ENCODE results near the gene CXCL12. TPM values are rescaled to one million over a fixed set of nuclear protein-coding genes. Genes with fewer than 3 reads are reported as not detected.

CXCL12 gene
- total RNA-seq, 1 donor from 2014 or later = 0.40 TPM

DNA sequence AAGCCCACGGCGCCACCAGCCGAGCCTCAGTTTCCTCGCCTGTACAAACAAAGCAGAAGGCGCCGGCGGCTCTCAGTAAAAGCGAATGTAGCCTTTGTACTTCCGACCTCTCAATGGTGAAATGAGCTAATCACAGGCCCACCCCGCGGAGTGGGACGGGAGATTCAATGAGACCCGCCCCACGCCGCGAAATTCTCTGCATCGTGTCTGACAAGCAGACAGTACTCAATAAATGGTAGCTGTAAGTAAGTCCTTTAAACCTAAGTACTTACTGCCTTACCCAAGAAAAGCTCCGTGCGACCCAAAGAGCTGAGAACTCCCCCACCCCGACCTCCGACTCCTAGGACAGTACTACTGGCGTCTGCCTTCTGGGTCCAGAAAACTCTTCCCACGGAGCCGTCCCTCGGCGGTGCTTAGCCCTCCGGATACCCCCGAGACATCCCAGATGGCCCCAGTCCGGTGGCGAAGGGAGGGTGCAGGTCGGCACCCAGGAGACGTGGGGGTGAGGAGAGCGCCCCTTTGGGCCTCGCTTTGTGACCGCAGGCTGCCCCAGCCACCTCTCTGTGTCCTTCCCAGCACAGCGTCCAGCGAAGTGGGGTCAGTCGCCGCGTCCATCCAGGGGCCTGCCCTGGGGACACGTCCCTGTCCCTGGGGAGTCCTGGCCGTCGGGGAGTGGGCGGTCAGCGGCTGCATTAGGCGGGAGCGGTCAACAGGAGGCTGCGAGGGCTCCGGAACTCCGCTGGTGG is 972 bp upstream of the CXCL12 start:
- DNase-seq (ENCODE audit: low read depth, low spot score) = no peak

DNA sequence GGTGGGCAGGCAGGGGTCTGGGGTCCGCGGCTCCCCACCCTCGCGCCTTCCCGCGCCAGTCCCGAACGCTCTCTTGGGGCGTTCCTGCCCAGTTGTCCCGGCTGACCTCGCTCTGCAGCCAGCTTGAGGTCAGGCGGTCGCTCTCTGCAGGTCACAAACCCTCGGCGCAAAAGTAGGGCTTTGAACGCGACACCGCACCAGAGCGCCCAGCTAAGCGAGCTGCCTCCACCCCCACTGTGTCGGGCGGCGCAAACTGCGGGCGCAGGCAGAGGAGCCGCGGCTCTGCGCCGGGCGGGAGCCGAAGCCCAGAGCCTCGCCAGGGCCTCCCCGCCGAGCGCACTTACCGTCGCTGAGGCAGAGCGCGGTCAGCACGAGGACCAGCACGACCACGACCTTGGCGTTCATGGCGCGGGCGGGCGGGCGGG is 284 bp downstream of the CXCL12 start:
- no peak for DNase-seq (ENCODE audit: low read depth, low spot score)

- no peak for DNase-seq (ENCODE audit: low read depth, low spot score)
Observed at GRCh38 chr10:44383749-44384600, 922 bp downstream of the CXCL12 start.

GRCh38 chr10:44382981-44383748 is 1.7 kb downstream of the CXCL12 start:
- DNase-seq (ENCODE audit: low read depth, low spot score) = no peak

DNA sequence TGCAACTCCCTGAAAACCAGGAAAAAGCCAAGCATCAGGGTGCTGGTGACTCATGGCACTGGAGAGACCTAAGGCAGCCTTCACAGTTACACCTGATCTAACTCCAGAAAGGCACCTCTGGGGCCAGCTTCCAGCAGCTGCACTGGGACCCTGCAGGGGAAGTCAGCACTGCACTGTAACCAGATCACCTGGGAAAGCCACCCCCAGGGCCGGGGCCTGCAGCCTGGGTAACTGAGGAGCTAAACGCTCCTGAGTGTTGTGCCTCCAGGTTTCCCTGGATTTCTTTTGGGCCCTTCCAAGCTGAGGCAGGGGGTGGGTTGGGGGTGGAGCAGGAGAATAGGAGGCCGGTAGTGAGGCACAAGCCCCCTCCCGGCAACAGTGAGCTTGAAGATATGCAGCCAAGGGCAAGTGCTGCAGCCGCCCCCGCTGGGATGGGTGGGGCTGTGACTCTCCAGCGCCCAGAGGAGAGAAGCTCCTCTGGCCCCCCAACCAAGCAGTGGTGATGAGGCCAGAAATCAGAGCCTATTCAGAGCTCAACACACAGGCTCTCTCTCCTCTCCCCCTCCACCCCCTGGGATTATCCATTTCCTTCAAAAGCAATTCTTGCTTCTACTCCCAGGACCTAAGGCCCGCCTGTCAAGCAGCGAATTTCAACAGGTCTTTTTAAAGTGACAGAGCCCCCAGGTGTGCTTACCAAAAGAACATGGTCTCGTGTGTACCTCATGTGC is 2.6 kb downstream of the CXCL12 start:
- no peak for DNase-seq (ENCODE audit: low read depth, low spot score)

- no peak for DNase-seq (ENCODE audit: low read depth, low spot score)
Observed at GRCh38 chr10:44380829-44381600, 3.9 kb downstream of the CXCL12 start.

- no peak for DNase-seq (ENCODE audit: low read depth, low spot score)
Observed at GRCh38 chr10:44379907-44380306, 5.0 kb downstream of the CXCL12 start.

DNA sequence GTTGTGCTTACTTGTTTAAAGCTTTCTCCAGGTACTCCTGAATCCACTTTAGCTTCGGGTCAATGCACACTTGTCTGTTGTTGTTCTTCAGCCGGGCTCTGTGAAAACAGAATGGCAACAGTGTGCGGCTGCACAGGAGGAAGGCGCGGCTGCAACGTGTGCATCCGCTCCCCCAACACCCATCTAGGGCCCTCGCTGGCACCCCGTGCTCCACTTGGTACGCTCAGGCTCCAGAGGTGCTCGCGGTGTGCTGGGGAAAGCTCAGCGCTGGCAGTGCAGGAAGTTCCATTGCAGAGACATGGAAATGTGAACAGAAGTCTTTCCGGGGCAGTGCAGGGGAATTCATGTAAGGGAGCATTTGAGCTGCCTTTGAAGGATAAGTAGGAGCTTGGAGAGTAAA is 6.3 kb downstream of the CXCL12 start:
- no peak for DNase-seq (ENCODE audit: low read depth, low spot score)

DNA sequence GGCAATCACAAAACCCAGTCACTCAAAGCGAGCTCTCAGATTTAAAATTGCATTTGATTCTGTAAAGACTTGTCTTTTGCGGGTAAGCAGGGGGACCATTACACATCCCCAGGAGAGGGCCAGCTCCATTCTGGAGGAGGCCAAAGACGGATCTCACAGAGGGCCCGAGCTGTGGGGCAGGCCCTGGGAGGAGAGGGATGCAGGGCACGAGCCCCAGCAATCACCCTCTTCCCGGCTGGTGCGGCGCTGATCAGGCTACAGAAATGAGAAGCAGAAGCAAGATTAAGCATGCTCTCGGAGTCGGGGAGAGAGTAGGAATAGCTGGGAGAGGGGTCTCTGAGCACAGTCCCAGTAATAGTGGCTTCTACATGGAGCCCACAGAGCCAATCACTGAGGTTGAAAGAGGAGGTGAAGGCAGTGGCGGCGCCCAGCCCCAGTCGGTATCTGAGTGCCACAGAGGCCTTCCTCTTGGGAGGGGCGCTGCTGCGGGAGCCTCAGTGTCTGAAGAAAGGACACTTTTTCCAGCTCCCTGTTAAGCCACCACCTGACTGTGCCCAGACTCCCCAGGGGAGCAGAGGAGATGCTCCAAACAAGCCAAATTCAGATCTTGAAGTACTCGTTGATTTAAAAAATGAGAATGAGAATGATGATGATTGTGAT is 7.1 kb downstream of the CXCL12 start:
- no peak for DNase-seq (ENCODE audit: low read depth, low spot score)

DNA sequence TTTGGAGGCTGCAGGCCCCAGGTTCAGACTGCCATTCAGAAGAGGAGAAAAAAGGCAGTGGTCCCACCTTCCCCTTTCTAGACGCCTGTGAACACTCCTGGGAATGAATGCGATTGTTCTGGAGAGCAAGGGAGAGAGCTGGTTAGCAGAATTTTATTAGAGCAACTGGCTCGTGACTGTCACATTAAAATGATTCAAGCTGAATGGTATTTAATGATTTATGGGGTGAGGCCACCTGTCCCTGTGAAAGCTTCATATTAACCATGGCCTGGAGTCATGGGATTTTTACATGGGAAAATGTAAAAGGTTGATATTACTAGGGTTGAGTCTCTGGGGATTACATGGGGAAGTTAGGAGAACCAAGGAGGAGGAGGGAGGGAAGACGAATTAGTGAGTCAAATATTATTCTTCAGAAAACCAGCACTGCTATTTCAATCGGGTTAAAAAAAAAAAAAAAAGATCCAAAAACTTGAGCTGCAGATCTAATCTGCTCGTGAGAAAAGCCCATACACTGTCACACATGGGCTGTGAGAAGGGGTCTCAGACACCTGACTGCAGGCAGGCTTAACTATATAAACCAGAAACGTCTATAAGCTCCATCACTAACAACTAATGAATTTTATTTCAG is 8.3 kb downstream of the CXCL12 start:
- DNase-seq (ENCODE audit: low read depth, low spot score) = no peak

DNA sequence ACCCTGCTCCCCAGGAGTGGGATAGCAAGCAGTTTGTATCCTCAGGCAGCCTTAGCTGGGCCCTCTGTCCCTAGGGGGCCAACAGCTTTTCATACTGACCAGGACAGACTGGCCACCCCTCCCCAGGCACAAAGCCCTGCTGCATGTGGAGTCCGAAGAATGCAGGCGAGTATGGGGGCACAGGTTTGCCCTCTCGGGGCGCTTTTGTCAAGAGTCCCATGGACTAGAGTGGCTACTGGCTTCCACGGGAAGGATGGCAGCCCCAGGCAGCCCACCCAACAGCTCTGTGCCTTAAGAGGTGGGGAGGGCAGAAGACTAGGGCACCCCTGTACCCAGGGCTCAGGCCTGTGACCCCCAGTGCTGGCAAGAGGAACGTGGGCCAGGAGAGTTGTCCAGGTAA is 10.7 kb downstream of the CXCL12 start:
- no peak for DNase-seq (ENCODE audit: low read depth, low spot score)

- DNase-seq (ENCODE audit: low read depth, low spot score) = no peak
Observed at GRCh38 chr10:44373341-44373995, 11.4 kb downstream of the CXCL12 start.

DNA sequence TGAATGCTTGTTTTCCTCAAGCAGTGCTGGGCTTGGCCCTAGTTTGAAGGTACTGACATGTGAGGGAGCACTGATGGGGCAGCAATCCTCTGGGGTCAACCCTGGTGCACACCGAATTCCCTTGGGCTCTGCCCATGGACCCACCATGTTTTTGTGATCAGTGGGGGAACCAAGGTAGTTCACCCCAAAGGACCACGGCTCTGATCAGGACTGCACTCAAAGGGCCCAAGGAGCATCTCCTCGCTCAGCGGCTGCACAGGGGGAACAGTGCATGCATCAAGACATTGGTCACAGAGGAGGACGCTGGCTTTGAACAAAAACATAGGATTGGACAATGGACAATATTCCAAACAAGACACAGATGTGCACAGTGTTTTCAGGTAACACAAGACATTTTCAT is 12.7 kb downstream of the CXCL12 start:
- DNase-seq (ENCODE audit: low read depth, low spot score) = no peak

GRCh38 chr10:44370731-44371248 is 14.1 kb downstream of the CXCL12 start:
- no peak for DNase-seq (ENCODE audit: low read depth, low spot score)

DNA sequence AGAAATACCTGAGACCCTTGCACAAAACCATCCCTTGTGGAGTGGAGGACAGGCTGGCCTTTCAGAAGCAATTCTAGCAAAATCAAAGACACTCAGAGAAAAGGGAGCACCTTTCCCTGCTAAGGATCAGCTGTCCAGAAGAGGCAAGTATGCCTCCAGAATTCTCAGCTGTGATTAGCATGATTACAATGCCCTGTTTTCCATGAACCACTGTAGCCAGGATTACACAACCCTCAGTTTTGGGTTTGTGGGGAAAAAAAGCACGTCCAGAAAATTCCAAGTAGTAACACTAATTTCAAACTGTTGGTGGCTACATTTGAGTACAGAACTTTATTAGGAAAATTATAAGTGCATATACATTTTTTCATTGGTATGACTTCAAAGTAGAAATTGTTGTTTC is 15.0 kb downstream of the CXCL12 start:
- DNase-seq (ENCODE audit: low read depth, low spot score) = no peak

- no peak for DNase-seq (ENCODE audit: low read depth, low spot score)
Observed at GRCh38 chr10:44369296-44369695, 15.6 kb downstream of the CXCL12 start.

DNA sequence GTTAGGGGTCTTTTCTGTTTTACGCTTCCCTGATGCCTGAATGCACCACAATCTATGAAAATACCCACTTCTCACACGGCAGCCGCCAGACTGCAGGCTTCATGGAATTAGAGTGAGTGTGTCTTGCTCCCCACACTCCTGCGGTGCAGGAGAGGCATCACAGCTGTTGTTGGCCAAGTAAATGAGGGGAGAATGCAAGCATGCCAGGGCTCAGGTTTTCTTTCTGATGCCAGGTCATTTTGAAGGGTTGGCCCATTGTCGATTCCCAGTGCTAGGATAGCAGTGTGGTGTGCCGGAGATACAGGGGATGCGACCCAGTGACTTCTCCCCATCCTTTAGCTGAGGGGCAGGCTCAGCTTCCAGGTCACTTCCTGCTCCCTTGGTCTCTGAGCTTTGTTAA is 16.3 kb downstream of the CXCL12 start:
- DNase-seq (ENCODE audit: low read depth, low spot score) = no peak

DNA sequence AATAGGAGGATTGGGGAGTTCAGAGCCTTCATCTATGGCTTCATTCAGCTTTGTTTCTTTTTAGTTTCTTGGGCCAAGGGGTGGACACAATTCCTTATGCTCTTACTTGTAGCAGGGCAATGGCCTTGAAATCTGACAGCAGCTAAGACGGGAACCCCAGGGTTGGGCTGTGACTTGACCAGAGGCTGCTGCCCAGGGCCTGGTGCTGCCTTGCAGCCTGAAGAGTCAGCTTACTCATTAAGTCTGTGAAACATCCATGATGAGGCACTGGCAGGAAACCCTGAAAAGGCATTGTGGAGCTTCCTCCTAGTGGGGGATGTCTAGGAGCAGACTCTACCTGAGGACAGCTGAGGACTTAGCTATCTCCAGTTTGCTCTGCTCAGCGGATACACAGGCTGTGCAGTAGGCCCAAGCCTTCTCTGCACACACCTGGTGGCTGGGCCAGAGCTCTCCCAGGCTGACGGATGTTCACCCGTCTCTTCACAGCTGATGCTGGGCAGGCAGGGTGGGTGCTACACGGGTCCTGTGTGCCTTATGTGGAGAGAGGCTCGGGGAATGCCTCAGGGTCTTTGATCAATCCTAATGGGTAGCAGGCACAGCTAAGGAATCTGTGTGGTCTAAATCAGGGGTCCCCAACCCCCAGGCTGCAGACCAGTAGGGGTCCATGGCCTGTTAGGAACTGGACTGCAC is 17.8 kb downstream of the CXCL12 start:
- DNase-seq (ENCODE audit: low read depth, low spot score) = no peak
